Activated T-cell treated with anti-CD3 and anti-CD28 coated beads, Interleukin-2, amount 50 U/mL, for 72 hours (primary cell): ENCODE data around the gene ACOX3. TPM values are rescaled to one million over a fixed set of nuclear protein-coding genes. Genes with fewer than 3 reads are reported as not detected.

ENCODE experiments used
- ATAC-seq, 2 donors: fragments of 150-1000 bp; cut with Tn5 transposase; replicated peaks in 1 of 2; 2 replicates each; pipeline ENCODE4 v1.10.0; 2021; ENCODE audit warnings: moderate library complexity in 2 of 2, mild to moderate bottlenecking in 1 of 2
- DNase-seq, 2 donors: peaks; one replicate each; pipeline ENCODE4 v3.0.0; 2021 to 2022; ENCODE audit warnings: mixed read lengths in 1 of 2
- H3K27ac Mint-ChIP-seq: one replicate; pipeline ENCODE4 v1.8.0; 2022; ENCODE audit warnings: mild to moderate bottlenecking, moderate library complexity, mixed read lengths
- H3K27me3 Mint-ChIP-seq: one replicate; pipeline ENCODE4 v1.8.0; 2022; ENCODE audit warnings: low read depth, mixed read lengths
- H3K36me3 Mint-ChIP-seq, 2 donors: one replicate each; pipeline ENCODE4 v1.8.0; 2022; ENCODE audit warnings: mixed read lengths in 2 of 2, mild to moderate bottlenecking in 1 of 2; ENCODE audit not compliant: insufficient read depth in 2 of 2
- H3K4me1 Mint-ChIP-seq: one replicate; pipeline ENCODE4 v1.8.0; 2022; ENCODE audit warnings: low read depth, mixed read lengths
- H3K4me3 Mint-ChIP-seq, 2 donors: one replicate each; pipeline ENCODE4 v1.8.0; 2022; ENCODE audit warnings: mild to moderate bottlenecking in 2 of 2, mixed read lengths in 2 of 2, moderate library complexity in 2 of 2
- H3K9me3 Mint-ChIP-seq, 2 donors: one replicate each; pipeline ENCODE4 v1.8.0; 2022; ENCODE audit warnings: mixed read lengths in 2 of 2
- total RNA-seq, 2 donors: library from RNA; stranded (reverse); gene quantifications; one replicate each; pipeline ENCODE4 v1.2.3, GENCODE V29; 2022

Gene ACOX3
- total RNA-seq, 2 donors from 2014 or later, result 22.2 to 31.2 TPM

- Mint-ChIP-seq H3K36me3 (peaks cover 2 to 7% of the 10 kb centered on the region in 2 donors), H3K4me3 (no peak overlapping the region), H3K27me3 (no peaks in the 10 kb centered on the region), H3K4me1 (no peaks in the 10 kb centered on the region), H3K9me3 (no peaks in the 10 kb centered on the region), H3K27ac (no peak overlapping the region)
- ATAC-seq (no peak), DNase-seq (no peak)
Observed at GRCh38 chr4:8461086-8461485, 20.6 kb upstream of the ACOX3 start.

- H3K4me3 Mint-ChIP-seq, result no peak overlapping the region
- H3K27me3 Mint-ChIP-seq, result no peaks in the 10 kb centered on the region
- H3K4me1 Mint-ChIP-seq, result no peaks in the 10 kb centered on the region
- DNase-seq (no peak), ATAC-seq (no peak)
- H3K9me3 Mint-ChIP-seq, result no peaks in the 10 kb centered on the region
- no peak overlapping the region for H3K27ac Mint-ChIP-seq
- H3K36me3 Mint-ChIP-seq, result peaks cover 0 to 7% of the 10 kb centered on the region in 2 donors
Observed at GRCh38 chr4:8459867-8460445, 19.4 kb upstream of the ACOX3 start.

- Mint-ChIP-seq H3K9me3 (no peaks in the 10 kb centered on the region), H3K4me1 (no peaks in the 10 kb centered on the region), H3K27ac (no peak overlapping the region), H3K27me3 (no peaks in the 10 kb centered on the region), H3K4me3 (no peak overlapping the region), H3K36me3 (peaks cover 1 to 7% of the 10 kb centered on the region in 2 donors)
- ATAC-seq (no peak), DNase-seq (no peak)
Observed at GRCh38 chr4:8457646-8458252, 17.2 kb upstream of the ACOX3 start.

GRCh38 chr4:8453957-8454356 lies 13.4 kb upstream of the ACOX3 start:
- Mint-ChIP-seq H3K36me3 (peaks cover 1 to 13% of the 10 kb centered on the region in 2 donors), H3K4me3 (no peak overlapping the region), H3K9me3 (no peaks in the 10 kb centered on the region), H3K4me1 (no peaks in the 10 kb centered on the region), H3K27ac (no peak overlapping the region), H3K27me3 (no peaks in the 10 kb centered on the region)
- ATAC-seq (no peak), DNase-seq (no peak)

- ATAC-seq (no peak), DNase-seq (no peak)
- H3K27me3 Mint-ChIP-seq, result no peaks in the 10 kb centered on the region
- no peaks in the 10 kb centered on the region for H3K4me1 Mint-ChIP-seq
- peaks cover 1 to 13% of the 10 kb centered on the region in 2 donors for H3K36me3 Mint-ChIP-seq
- H3K9me3 Mint-ChIP-seq, result no peaks in the 10 kb centered on the region
- no peak overlapping the region for H3K27ac Mint-ChIP-seq
- no peak overlapping the region for H3K4me3 Mint-ChIP-seq
Observed at GRCh38 chr4:8451440-8452182, 11.1 kb upstream of the ACOX3 start.

GRCh38 chr4:8446122-8446521 lies 5.6 kb upstream of the ACOX3 start:
- Mint-ChIP-seq H3K27me3 (no peaks in the 10 kb centered on the region), H3K4me1 (peaks cover 44% of the 10 kb centered on the region), H3K27ac (no peak overlapping the region), H3K4me3 (no peak overlapping the region), H3K9me3 (no peaks in the 10 kb centered on the region), H3K36me3 (peaks cover 0 to 3% of the 10 kb centered on the region in 2 donors)
- DNase-seq, result no peak
- ATAC-seq, result no peak

- ATAC-seq, result no peak
- Mint-ChIP-seq H3K36me3 (peaks cover 5 to 11% of the 10 kb centered on the region in 2 donors), H3K9me3 (no peaks in the 10 kb centered on the region), H3K4me3 (peak overlapping the region in 1 of 2 donors; percentile 2), H3K27me3 (no peaks in the 10 kb centered on the region), H3K4me1 (peaks cover 60% of the 10 kb centered on the region), H3K27ac (peak overlapping the region; percentile 31)
- no peak for DNase-seq
Observed at GRCh38 chr4:8443801-8444200, 3.3 kb upstream of the ACOX3 start.

- DNase-seq, result no peak
- peak overlapping the region; percentile 68 for H3K27ac Mint-ChIP-seq
- no peaks in the 10 kb centered on the region for H3K27me3 Mint-ChIP-seq
- H3K4me3 Mint-ChIP-seq, result peak overlapping the region; percentile 86 to 93
- no peaks in the 10 kb centered on the region for H3K9me3 Mint-ChIP-seq
- ATAC-seq, result no peak
- peaks cover 71% of the 10 kb centered on the region for H3K4me1 Mint-ChIP-seq
- peaks cover 5 to 8% of the 10 kb centered on the region in 2 donors for H3K36me3 Mint-ChIP-seq
Observed at GRCh38 chr4:8442596-8443358, 2.3 kb upstream of the ACOX3 start.

GRCh38 chr4:8441499-8442091 lies 1.1 kb upstream of the ACOX3 start:
- Mint-ChIP-seq H3K36me3 (peaks cover 5 to 8% of the 10 kb centered on the region in 2 donors), H3K9me3 (no peaks in the 10 kb centered on the region)

GRCh38 chr4:8439914-8440491 lies 520 bp downstream of the ACOX3 start:
- peak; percentile 20 to 44 for DNase-seq

More at GRCh38 chr4:8441499-8442091, 1.1 kb upstream of the ACOX3 start:
- no peak for DNase-seq
- Mint-ChIP-seq H3K4me3 (peak overlapping the region; percentile 86 to 93), H3K27me3 (no peaks in the 10 kb centered on the region), H3K4me1 (peaks cover 79% of the 10 kb centered on the region), H3K27ac (peak overlapping the region; percentile 32)
- ATAC-seq, result no peak

GRCh38 chr4:8439168-8439567 lies 1.4 kb downstream of the ACOX3 start:
- ATAC-seq (no peak), DNase-seq (no peak)
- H3K27me3 Mint-ChIP-seq, result no peaks in the 10 kb centered on the region
- H3K4me3 Mint-ChIP-seq, result peak overlapping the region; percentile 86 to 93
- H3K4me1 Mint-ChIP-seq, result peaks cover 84% of the 10 kb centered on the region
- no peaks in the 10 kb centered on the region for H3K9me3 Mint-ChIP-seq
- H3K27ac Mint-ChIP-seq, result peak overlapping the region; percentile 97
- peaks cover 5 to 8% of the 10 kb centered on the region in 2 donors for H3K36me3 Mint-ChIP-seq

More at GRCh38 chr4:8439914-8440491, 520 bp downstream of the ACOX3 start:
- peak; percentile 43 to 67 for ATAC-seq
- H3K4me1 Mint-ChIP-seq, result peaks cover 87% of the 10 kb centered on the region
- peaks cover 5 to 8% of the 10 kb centered on the region in 2 donors for H3K36me3 Mint-ChIP-seq
- H3K27ac Mint-ChIP-seq, result peak overlapping the region; percentile 97
- H3K9me3 Mint-ChIP-seq, result no peaks in the 10 kb centered on the region
- H3K4me3 Mint-ChIP-seq, result peak overlapping the region; percentile 86 to 93
- H3K27me3 Mint-ChIP-seq, result no peaks in the 10 kb centered on the region

- peak overlapping the region; percentile 86 to 93 for H3K4me3 Mint-ChIP-seq
- peak overlapping the region; percentile 97 for H3K27ac Mint-ChIP-seq
- peaks cover 5 to 8% of the 10 kb centered on the region in 2 donors for H3K36me3 Mint-ChIP-seq
- H3K27me3 Mint-ChIP-seq, result no peaks in the 10 kb centered on the region
- ATAC-seq, result no peak
- no peaks in the 10 kb centered on the region for H3K9me3 Mint-ChIP-seq
- no peak for DNase-seq
- H3K4me1 Mint-ChIP-seq, result peaks cover 80% of the 10 kb centered on the region
Observed at GRCh38 chr4:8438743-8439142, 1.8 kb downstream of the ACOX3 start.
